Naive thymus-derived CD8-positive, alpha-beta T cell (primary cell): ENCODE measurements around the gene LRRC25. TPM values are rescaled to one million over a fixed set of nuclear protein-coding genes. Genes with fewer than 3 reads are reported as not detected.
A peak's percentile ranks its signal among the peaks of the same experiment; 100 is the strongest.

Experiments
- ATAC-seq, 2 donors: fragments of 150-1000 bp; cut with Tn5 transposase in 1 of 2; sonication (Bioruptor Pico), chemical (Tn5 transposase) in 1 of 2; 1 replicate in 1 of 2; 2 replicates in 1 of 2; pipeline ENCODE4 v1.10.0; 2021; ENCODE audit warnings: mild to moderate bottlenecking in 2 of 2, moderate library complexity in 2 of 2
- POLR2A ChIA-PET: fragments of 350-600 bp; sonication (Branson Sonifier 250); formaldehyde crosslinking; loops from one replicate; lab custom pipeline; 2021; ENCODE audit warnings: antibody characterized with exemption; lab: Charles Lee
- DNase-seq, 10 donors: peaks; one replicate each; pipeline versions ENCODE4 v3.0.0 to v3.0.0-alpha.2; 2020 to 2022
- H3K27ac Mint-ChIP-seq, 10 donors: one replicate each; pipeline ENCODE4 v1.8.0; 2020 to 2022; ENCODE audit warnings: mild to moderate bottlenecking in 10 of 10, mixed read lengths in 10 of 10, moderate library complexity in 4 of 10, inconsistent platforms in 1 of 10
- H3K27me3 Mint-ChIP-seq, 5 donors: one replicate each; pipeline ENCODE4 v1.8.0; 2021 to 2022; ENCODE audit warnings: mixed read lengths in 5 of 5
- H3K36me3 Mint-ChIP-seq, 3 donors: one replicate each; pipeline ENCODE4 v1.8.0; 2020 to 2022; ENCODE audit warnings: mixed read lengths in 3 of 3, mild to moderate bottlenecking in 2 of 3, inconsistent platforms in 1 of 3
- H3K4me1 Mint-ChIP-seq, 4 donors: one replicate each; pipeline ENCODE4 v1.8.0; 2021 to 2022; ENCODE audit warnings: mixed read lengths in 4 of 4
- H3K4me3 Mint-ChIP-seq, 10 donors: one replicate each; pipeline ENCODE4 v1.8.0; 2020 to 2022; ENCODE audit warnings: mild to moderate bottlenecking in 10 of 10, mixed read lengths in 10 of 10, moderate library complexity in 6 of 10, inconsistent platforms in 1 of 10
- H3K9me3 Mint-ChIP-seq, 9 donors: one replicate each; pipeline ENCODE4 v1.8.0; 2020 to 2022; ENCODE audit warnings: mixed read lengths in 9 of 9, mild to moderate bottlenecking in 3 of 9, inconsistent platforms in 1 of 9, moderate library complexity in 1 of 9
- polyA plus RNA-seq, 3 donors: library from polyadenylated mRNA; unstranded; fragments of 300-500 nt; fragmentation: Illumina TruSeq; gene quantifications; one replicate each; pipeline ENCODE4 v1.2.3, GENCODE V29; 2021
- total RNA-seq, 8 experiments: library from RNA in 2 of 8; stranded (reverse) in 2 of 8; gene quantifications; one replicate each; pipeline ENCODE4 v1.2.3 and lab custom pipeline; 2021 to 2026

The LRRC25 gene
- total and polyA plus RNA-seq, 5 experiments from 2014 or later: 0.13 to 0.39 (median 0.21) TPM; not detected in 1

- Mint-ChIP-seq H3K36me3 (no peaks in the 10 kb centered on the region), H3K27ac (peak overlapping the region in 9 of 10 donors; percentile 59 to 95 (median 92)), H3K4me3 (peak overlapping the region; percentile 33 to 80 (median 65))
Measured at GRCh38 chr19:18428787-18429674, 31.6 kb upstream of the LRRC25 start.

GRCh38 chr19:18428173-18428786 lies 30.9 kb upstream of the LRRC25 start:
- Mint-ChIP-seq H3K27me3 (no peaks in the 10 kb centered on the region), H3K9me3 (no peaks in the 10 kb centered on the region), H3K36me3 (no peaks in the 10 kb centered on the region), H3K4me1 (peaks cover 8 to 50% (median 40%) of the 10 kb centered on the region in 4 donors), H3K4me3 (peak overlapping the region in 9 of 10 donors; percentile 36 to 67 (median 57)), H3K27ac (peak overlapping the region in 9 of 10 donors; percentile 51 to 95 (median 90))
- POLR2A ChIA-PET: interaction anchor here (0.6 to 3.4 kb wide), 6 partner anchors 9 to 148 kb away, joined by 3 to 50 read pairs (median 6); partner anchors contain the start of genes JUND and SSBP4
- ATAC-seq (no peak), DNase-seq (peak in 1 of 10 donors; percentile 2)

More at GRCh38 chr19:18428787-18429674, 31.6 kb upstream of the LRRC25 start:
- H3K9me3 Mint-ChIP-seq: no peaks in the 10 kb centered on the region
- ATAC-seq (peak; percentile 75 to 81), DNase-seq (peak; percentile 79 to 95 (median 90))
- POLR2A ChIA-PET: interaction anchor here (0.6 to 3.4 kb wide), 10 partner anchors 8 to 253 kb away, joined by 3 to 50 read pairs (median 4); partner anchors contain the start of genes JUND and SSBP4
- peaks cover 9 to 43% (median 35%) of the 10 kb centered on the region in 4 donors for H3K4me1 Mint-ChIP-seq
- no peaks in the 10 kb centered on the region for H3K27me3 Mint-ChIP-seq

GRCh38 chr19:18427743-18428113 lies 30.3 kb upstream of the LRRC25 start:
- H3K27me3 Mint-ChIP-seq: no peaks in the 10 kb centered on the region
- no peak overlapping the region for H3K4me3 Mint-ChIP-seq
- peak overlapping the region in 8 of 10 donors; percentile 3 to 94 (median 82) for H3K27ac Mint-ChIP-seq
- POLR2A ChIA-PET: interaction anchor here (1.5 to 3.4 kb wide), 4 partner anchors 9 to 147 kb away, joined by 4 to 50 read pairs (median 9); partner anchors contain the start of genes JUND and SSBP4
- no peaks in the 10 kb centered on the region for H3K36me3 Mint-ChIP-seq
- H3K9me3 Mint-ChIP-seq: no peaks in the 10 kb centered on the region
- H3K4me1 Mint-ChIP-seq: peaks cover 13 to 54% (median 43%) of the 10 kb centered on the region in 4 donors
- no peak for ATAC-seq
- no peak for DNase-seq

GRCh38 chr19:18427080-18427742 lies 29.8 kb upstream of the LRRC25 start:
- POLR2A ChIA-PET: interaction anchor here (3.4 kb wide), 1 partner anchor 9 kb away, joined by 50 read pairs; the partner anchor contains the start of gene SSBP4
- DNase-seq: peak in 1 of 10 donors; percentile 8
- H3K36me3 Mint-ChIP-seq: no peaks in the 10 kb centered on the region
- peaks cover 13 to 57% (median 46%) of the 10 kb centered on the region in 4 donors for H3K4me1 Mint-ChIP-seq
- no peak for ATAC-seq
- H3K27me3 Mint-ChIP-seq: no peaks in the 10 kb centered on the region
- H3K27ac Mint-ChIP-seq: peak overlapping the region in 8 of 10 donors; percentile 26 to 94 (median 76)
- H3K4me3 Mint-ChIP-seq: peak overlapping the region in 1 of 10 donors; percentile 30
- H3K9me3 Mint-ChIP-seq: no peaks in the 10 kb centered on the region

DNA sequence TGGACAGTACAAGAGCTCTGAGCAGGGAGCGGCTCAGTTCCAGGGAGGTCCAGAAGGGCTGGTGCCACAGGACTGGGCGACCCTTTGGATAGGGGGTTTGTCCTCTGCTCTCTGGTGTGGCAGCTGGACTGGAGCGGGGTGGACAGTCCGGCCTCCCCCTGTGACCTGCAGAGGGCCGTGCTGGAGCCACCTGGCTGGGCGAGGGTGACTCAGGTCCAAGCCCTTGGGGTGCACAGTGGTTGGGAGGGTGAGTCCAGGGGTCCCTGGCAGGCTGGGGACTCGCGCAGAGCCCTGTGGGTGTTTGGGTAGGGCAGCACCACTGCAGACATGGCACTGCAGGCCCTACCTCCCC lies 29.0 kb upstream of the LRRC25 start:
- Mint-ChIP-seq H3K27ac (peak overlapping the region in 4 of 10 donors; percentile 58 to 85 (median 84)), H3K27me3 (no peaks in the 10 kb centered on the region), H3K4me3 (no peak overlapping the region), H3K4me1 (peaks cover 16 to 63% (median 53%) of the 10 kb centered on the region in 4 donors), H3K36me3 (no peaks in the 10 kb centered on the region), H3K9me3 (no peaks in the 10 kb centered on the region)
- ATAC-seq: no peak
- POLR2A ChIA-PET: interaction anchor here (3.4 kb wide), 1 partner anchor 8 kb away, joined by 50 read pairs; the partner anchor contains the start of gene SSBP4
- no peak for DNase-seq

- no peaks in the 10 kb centered on the region for H3K9me3 Mint-ChIP-seq
- peak overlapping the region in 1 of 10 donors; percentile 40 for H3K4me3 Mint-ChIP-seq
- DNase-seq: peak in 1 of 10 donors; percentile 10
Measured at GRCh38 chr19:18425515-18426415, 28.3 kb upstream of the LRRC25 start.

DNA sequence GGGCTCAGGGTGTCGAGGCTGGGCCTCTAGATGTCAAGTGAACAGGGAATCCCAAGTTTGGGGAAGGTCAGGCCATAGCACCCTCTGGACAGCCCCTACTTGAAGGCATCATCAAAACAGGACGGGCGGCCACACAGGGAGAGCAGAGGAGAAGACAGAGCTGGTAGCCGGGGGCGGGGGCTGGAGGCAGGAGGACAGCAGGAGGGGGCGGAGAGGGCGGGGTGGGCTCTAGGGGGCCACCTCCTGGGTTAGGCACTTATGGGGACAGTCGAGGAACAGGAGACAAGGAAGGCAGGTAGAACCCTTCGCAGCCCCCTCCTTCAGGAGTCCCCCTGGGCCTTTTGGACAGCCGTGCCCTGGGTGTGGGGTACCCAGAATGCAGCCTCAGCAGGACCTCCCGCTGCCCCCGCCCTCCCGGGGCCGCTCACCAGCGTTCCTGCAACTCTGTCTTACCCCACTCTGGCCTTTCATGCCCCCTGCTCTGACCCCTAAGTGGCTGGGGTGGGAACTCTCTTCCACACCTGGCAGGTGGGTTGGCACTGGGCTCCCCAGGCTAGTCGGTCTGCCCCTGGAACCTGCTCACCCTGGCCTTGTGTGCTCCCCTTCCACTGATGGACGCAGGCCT lies 27.6 kb upstream of the LRRC25 start:
- DNase-seq (no peak), ATAC-seq (no peak)
- Mint-ChIP-seq H3K4me1 (peaks cover 22 to 70% (median 62%) of the 10 kb centered on the region in 4 donors), H3K36me3 (no peaks in the 10 kb centered on the region), H3K9me3 (no peaks in the 10 kb centered on the region), H3K27ac (peak overlapping the region in 4 of 10 donors; percentile 51 to 84 (median 64)), H3K4me3 (no peak overlapping the region), H3K27me3 (no peaks in the 10 kb centered on the region)
- POLR2A ChIA-PET: interaction anchor here (0.7 to 2.3 kb wide), 6 partner anchors 8 to 145 kb away, joined by 3 to 8 read pairs (median 3); no protein-coding TSS in a partner anchor

More at GRCh38 chr19:18425515-18426415, 28.3 kb upstream of the LRRC25 start:
- H3K4me1 Mint-ChIP-seq: peaks cover 21 to 69% (median 59%) of the 10 kb centered on the region in 4 donors
- POLR2A ChIA-PET: interaction anchor here (0.7 to 2.3 kb wide), 6 partner anchors 8 to 146 kb away, joined by 3 to 8 read pairs (median 3); no protein-coding TSS in a partner anchor
- ATAC-seq: no peak
- H3K27ac Mint-ChIP-seq: peak overlapping the region; percentile 22 to 88 (median 84)
- H3K27me3 Mint-ChIP-seq: no peaks in the 10 kb centered on the region
- no peaks in the 10 kb centered on the region for H3K36me3 Mint-ChIP-seq

- peak overlapping the region in 3 of 10 donors; percentile 7 to 41 (median 26) for H3K4me3 Mint-ChIP-seq
- peaks cover 22 to 65% (median 61%) of the 10 kb centered on the region in 4 donors for H3K4me1 Mint-ChIP-seq
- H3K36me3 Mint-ChIP-seq: no peaks in the 10 kb centered on the region
- DNase-seq: no peak
- peak overlapping the region in 4 of 10 donors; percentile 36 to 70 (median 44) for H3K27ac Mint-ChIP-seq
- H3K9me3 Mint-ChIP-seq: no peaks in the 10 kb centered on the region
- POLR2A ChIA-PET: interaction anchor here (0.5 to 2.3 kb wide), 6 partner anchors 7 to 1088 kb away, joined by 3 to 8 read pairs (median 4); no protein-coding TSS in a partner anchor
- ATAC-seq: no peak
- no peaks in the 10 kb centered on the region for H3K27me3 Mint-ChIP-seq
Measured at GRCh38 chr19:18424122-18424889, 26.9 kb upstream of the LRRC25 start.

DNA sequence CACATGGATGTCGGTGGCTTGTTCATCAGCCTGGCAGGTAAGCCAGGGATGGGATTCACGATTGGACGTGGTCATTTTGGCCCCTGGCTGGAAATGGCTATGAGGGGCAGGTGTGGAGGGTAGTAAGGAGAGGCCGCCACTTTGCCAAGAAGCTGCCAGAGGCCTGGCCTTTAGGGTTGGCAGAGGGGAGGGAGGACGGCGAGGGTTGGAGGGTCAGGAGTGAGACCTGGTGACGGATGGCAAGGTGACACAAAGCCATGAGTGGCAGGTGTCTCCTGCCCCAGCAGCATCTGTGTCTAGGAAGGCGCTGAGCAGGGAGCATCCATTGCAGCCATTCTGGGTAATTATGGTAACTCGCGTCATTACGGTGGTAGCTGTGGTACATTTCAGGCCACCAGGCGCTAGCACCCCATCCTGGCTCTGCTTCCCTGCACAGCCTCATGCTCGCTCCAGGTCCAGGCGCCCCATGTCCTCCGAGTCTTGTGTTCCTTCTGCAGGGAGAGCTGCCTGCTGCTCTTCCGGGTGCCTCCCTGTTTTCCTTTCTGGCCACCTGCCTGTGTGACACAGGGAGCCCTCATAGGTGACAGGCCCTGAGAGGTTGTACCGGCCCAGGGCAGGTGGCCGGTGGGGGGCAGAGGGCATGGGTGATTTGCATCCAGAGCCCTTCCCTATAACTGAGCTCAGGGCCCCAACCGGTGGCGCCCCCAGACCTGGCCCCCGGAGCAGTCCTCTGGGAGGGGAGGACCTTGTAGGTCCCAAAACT lies 26.0 kb upstream of the LRRC25 start:
- POLR2A ChIA-PET: interaction anchor here (0.5 to 2.3 kb wide), 5 partner anchors 8 to 1088 kb away, joined by 3 to 8 read pairs (median 3); no protein-coding TSS in a partner anchor
- H3K27me3 Mint-ChIP-seq: peaks cover 0 to 3% (median 0%) of the 10 kb centered on the region in 5 donors
- peak overlapping the region in 8 of 10 donors; percentile 24 to 95 (median 56) for H3K27ac Mint-ChIP-seq
- peak overlapping the region in 6 of 10 donors; percentile 16 to 92 (median 46) for H3K4me3 Mint-ChIP-seq
- H3K36me3 Mint-ChIP-seq: no peaks in the 10 kb centered on the region
- ATAC-seq (no peak), DNase-seq (no peak)
- H3K4me1 Mint-ChIP-seq: peaks cover 27 to 71% (median 66%) of the 10 kb centered on the region in 4 donors
- no peaks in the 10 kb centered on the region for H3K9me3 Mint-ChIP-seq
